ENCODE measurements around the gene PPP1R26. TPM values are rescaled to one million over a fixed set of nuclear protein-coding genes. Genes with fewer than 3 reads are reported as not detected.

Gene PPP1R26
- total RNA-seq (2022; extraction: Qiagen RNA extraction; ENCODE audit: low read depth) = 15.0 to 20.1 TPM (median 19.0 TPM) in 5 replicates

GRCh38 chr9:135479469-135480052, at the start of gene PPP1R26:
PPP1R26 (plus strand) TSS chr9:135479782; CDS start chr9:135484511, 4,729 bp downstream.

GRCh38 chr9:135500525-135501260, 21.1 kb downstream of the PPP1R26 start, which contains the start of gene MRPS2:
MRPS2 (plus strand) TSS chr9:135500682; CDS start chr9:135500711, 29 bp downstream.

GRCh38 chr9:135520916-135521607, 41.5 kb downstream of the PPP1R26 start, which contains the start of gene LCN1:
LCN1 (plus strand) TSS chr9:135521440; CDS start chr9:135521498, 58 bp downstream.

Other genes with a start within 250 kb of the PPP1R26 start
- 111 to 136 TPM (median 122 TPM) in 5 replicates for gene MRPS2, start 20.9 kb downstream of the PPP1R26 start, total RNA-seq (2022; extraction: Qiagen RNA extraction; ENCODE audit: low read depth)
- gene LCN1, start 41.7 kb downstream of the PPP1R26 start, total RNA-seq (2022; extraction: Qiagen RNA extraction; ENCODE audit: low read depth) = not detected in 5 replicates
- gene OBP2A, start 66.3 kb downstream of the PPP1R26 start, total RNA-seq (2022; extraction: Qiagen RNA extraction; ENCODE audit: low read depth) = 0.14 TPM in 1 of 5 replicates, not detected in the others
- 0.13 to 0.46 TPM (median 0.20 TPM) in 3 of 5 replicates, not detected in the others for gene PAEP, start 82.0 kb downstream of the PPP1R26 start, total RNA-seq (2022; extraction: Qiagen RNA extraction; ENCODE audit: low read depth)
- gene GLT6D1, start 159.8 kb downstream of the PPP1R26 start, total RNA-seq (2022; extraction: Qiagen RNA extraction; ENCODE audit: low read depth) = not detected in 5 replicates
- not detected in 5 replicates for gene LCN9, start 183.5 kb downstream of the PPP1R26 start, total RNA-seq (2022; extraction: Qiagen RNA extraction; ENCODE audit: low read depth)
- gene SOHLH1, start 219.7 kb downstream of the PPP1R26 start, total RNA-seq (2022; extraction: Qiagen RNA extraction; ENCODE audit: low read depth) = not detected in 5 replicates
- gene KCNT1, start 222.4 kb downstream of the PPP1R26 start, total RNA-seq (2022; extraction: Qiagen RNA extraction; ENCODE audit: low read depth) = not detected in 5 replicates

All from A549 treated with DMSO at 1 μM for 4 hours (cell line).